Fibroblast of the conjunctiva (primary cell): Measurements from ENCODE around the gene SLAIN2.
"Not testable (repeated sequence)": the region's sequence is repeated elsewhere in the genome, so short reads cannot be mapped to it uniquely, and the experiment has no call there.

Source experiments
- DNase-seq: peaks from one replicate; pipeline ENCODE4 v3.0.0-alpha.2; 2010; ENCODE audit warnings: low read depth

SLAIN2 gene

GRCh38 chr4:48370260-48371134, 29.2 kb downstream of the SLAIN2 start:
- no peak for DNase-seq

- DNase-seq, result no peak
These were observed 30.9 kb downstream of the SLAIN2 start for GRCh38 chr4:48372272-48372671.

GRCh38 chr4:48375651-48376304, 34.4 kb downstream of the SLAIN2 start:
- peak; percentile 83 for DNase-seq

GRCh38 chr4:48379587-48380180, 38.4 kb downstream of the SLAIN2 start:
- DNase-seq, result no peak

DNA sequence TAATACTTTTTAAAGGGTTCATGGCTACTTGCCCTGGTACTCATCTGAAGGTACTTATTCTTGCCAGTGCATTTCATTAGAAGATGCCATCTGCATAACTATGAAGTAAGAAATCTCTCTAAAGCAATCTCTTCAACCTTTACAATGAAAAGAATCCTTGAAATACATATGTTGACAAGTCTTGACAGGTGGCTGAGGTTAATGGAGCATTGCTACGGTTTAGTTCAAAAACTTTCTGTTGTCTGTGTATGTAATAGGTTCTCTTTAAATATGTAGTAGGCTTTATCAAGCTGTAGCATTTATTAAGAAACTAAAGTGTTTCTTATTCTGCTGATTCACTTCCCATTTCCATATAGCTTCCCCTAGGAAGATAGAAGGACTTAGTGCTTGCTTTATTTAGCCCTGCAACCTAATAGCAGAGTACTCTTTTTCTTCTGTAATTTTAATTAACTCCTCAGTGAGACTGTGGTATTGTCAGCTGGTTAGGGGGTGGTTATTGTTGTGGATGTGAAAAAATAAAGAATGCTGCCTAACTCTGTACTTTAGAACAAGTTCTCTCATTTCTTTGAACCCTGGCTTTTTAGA, 39.3 kb downstream of the SLAIN2 start:
- no peak for DNase-seq

- DNase-seq, result no peak
These were observed 47.3 kb downstream of the SLAIN2 start for GRCh38 chr4:48388525-48389154.

GRCh38 chr4:48396043-48396442, 54.7 kb downstream of the SLAIN2 start:
- DNase-seq, result no peak

GRCh38 chr4:48400416-48400815, 59.1 kb downstream of the SLAIN2 start:
- DNase-seq, result no peak

- DNase-seq, result no peak
These were observed 62.0 kb downstream of the SLAIN2 start for GRCh38 chr4:48403358-48403757.

GRCh38 chr4:48403779-48404178, 62.5 kb downstream of the SLAIN2 start:
- no peak for DNase-seq

GRCh38 chr4:48405924-48406323, 64.6 kb downstream of the SLAIN2 start:
- DNase-seq, result no peak

- no peak for DNase-seq
These were observed 67.9 kb downstream of the SLAIN2 start for GRCh38 chr4:48409203-48409602.

- DNase-seq, result no peak
These were observed 69.5 kb downstream of the SLAIN2 start for GRCh38 chr4:48410812-48411211.

DNA sequence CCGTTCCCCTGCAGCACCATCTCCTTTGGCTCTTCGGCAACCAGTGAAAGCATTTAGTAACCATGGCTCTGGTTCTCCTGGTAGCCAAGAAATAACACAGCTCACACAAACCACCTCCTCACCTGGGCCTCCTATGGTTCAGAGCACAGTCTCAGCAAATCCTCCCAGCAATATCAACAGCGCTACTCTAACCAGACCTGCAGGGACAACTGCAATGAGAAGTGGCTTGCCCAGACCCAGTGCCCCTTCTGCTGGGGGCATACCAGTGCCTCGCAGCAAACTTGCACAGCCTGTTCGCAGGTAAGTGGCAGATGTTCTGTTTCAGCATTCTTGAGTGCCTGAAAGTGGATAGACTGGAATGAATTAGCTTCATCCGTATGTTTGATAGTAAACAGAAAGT, 78.8 kb downstream of the SLAIN2 start:
- no peak for DNase-seq

DNA sequence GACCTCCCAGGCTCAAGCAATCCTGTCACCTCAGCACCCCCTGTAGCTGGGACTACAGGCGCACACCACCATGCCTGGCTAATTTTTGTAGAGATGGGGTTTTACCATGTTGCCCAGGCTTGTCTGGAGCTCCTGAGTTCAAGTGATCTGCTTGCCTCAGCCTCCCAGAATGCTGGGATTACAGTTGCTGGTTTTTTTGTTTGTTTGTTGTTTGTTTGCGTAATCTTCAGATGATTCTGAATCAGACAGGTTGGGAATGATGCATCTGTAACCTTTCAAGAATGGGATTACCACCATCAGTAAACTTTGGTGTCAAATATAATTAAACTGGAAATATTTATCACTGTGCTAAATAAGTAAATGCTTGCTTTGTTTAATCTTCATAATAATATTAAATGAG, 79.8 kb downstream of the SLAIN2 start:
- no peak for DNase-seq

- no peak for DNase-seq
These were observed 87.6 kb downstream of the SLAIN2 start for GRCh38 chr4:48428926-48429325.

- DNase-seq, result no peak
These were observed 88.6 kb downstream of the SLAIN2 start for GRCh38 chr4:48429709-48430474.

DNA sequence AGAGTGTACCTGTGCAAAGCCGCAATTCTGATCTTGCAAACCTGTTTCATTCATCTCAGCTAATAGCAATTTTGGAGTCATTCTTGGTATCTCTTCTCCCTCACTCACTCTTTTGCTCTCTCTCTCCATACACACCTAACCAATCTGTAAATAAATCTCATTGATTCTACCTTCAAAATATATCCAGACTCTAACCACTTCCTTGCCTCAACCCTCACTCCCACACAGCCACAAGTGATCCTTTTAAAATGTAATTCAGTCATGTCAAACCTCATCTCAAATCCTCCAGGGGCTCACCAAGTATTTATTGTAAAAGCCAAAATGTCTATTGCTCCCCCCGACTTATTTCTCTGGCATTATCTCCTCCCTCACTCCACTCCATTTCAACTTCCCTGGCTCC, 90.1 kb downstream of the SLAIN2 start:
- no peak for DNase-seq

DNA sequence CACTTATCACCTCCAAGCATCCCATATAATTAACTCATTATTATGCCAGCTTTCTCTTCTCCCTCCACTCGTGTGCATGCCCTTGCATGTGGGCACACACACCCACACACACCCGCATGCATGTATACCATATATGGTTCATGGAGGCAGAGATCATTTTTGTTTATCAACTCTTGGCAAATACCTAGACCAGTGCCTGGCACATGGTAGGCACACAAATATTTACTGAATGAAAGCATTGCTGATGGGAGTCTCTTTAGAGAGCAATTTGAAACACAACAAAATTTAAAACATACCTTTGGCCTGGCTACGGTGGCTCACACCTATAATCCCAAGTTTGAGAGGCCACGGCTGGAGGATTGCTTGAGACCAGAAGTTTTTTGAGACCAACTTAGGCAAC, 90.7 kb downstream of the SLAIN2 start:
- no peak for DNase-seq

GRCh38 chr4:48436318-48436717, 95.0 kb downstream of the SLAIN2 start:
- no peak for DNase-seq

GRCh38 chr4:48439988-48440387, 98.7 kb downstream of the SLAIN2 start:
- DNase-seq, result no peak

GRCh38 chr4:48440914-48441313, 99.6 kb downstream of the SLAIN2 start:
- DNase-seq, result not testable (repeated sequence)
